ENCODE results near the gene GFM1. TPM values are rescaled to one million over a fixed set of nuclear protein-coding genes. Genes with fewer than 3 reads are reported as not detected.
"Not testable (repeated sequence)": the region's sequence is repeated elsewhere in the genome, so short reads cannot be mapped to it uniquely, and the experiment has no call there.

Gene GFM1
- total RNA-seq, 1 donor from 2014 or later, result 37.2 TPM

DNA sequence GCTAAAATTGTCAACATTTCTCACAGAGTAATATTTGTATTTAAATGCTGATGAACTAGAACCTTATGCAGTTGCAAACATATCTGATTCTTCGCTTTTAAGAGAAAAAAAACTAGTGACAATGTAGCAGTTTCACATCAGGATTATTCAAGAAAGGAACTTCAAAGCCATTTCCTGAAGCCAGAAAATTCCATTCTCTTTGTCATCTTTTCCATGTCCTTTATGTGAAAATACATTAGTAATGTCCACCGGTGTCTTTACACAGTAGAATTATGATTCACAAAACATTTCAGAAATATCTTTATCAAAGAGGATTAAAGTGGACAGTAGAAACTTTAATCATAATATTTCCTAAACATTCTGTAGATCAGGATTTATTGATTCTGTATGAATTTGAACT, 40.8 kb downstream of the GFM1 start:
- Mint-ChIP-seq H3K4me3 (no peak overlapping the region), H3K27ac (no peak overlapping the region), H3K27me3 (ENCODE audit: low read depth) (no peaks in the 10 kb centered on the region), H3K36me3 (peaks cover 5% of the 10 kb centered on the region), H3K9me3 (no peaks in the 10 kb centered on the region), H3K4me1 (no peaks in the 10 kb centered on the region)
- no peak for TF ChIP-seq CTCF (IDR thresholded peaks at IDR 0.05; ENCODE audit: unreplicated experiment)
- DNase-seq (ENCODE audit: low spot score in 2 of 2, unreplicated experiment in 2 of 2), result no peak

DNA sequence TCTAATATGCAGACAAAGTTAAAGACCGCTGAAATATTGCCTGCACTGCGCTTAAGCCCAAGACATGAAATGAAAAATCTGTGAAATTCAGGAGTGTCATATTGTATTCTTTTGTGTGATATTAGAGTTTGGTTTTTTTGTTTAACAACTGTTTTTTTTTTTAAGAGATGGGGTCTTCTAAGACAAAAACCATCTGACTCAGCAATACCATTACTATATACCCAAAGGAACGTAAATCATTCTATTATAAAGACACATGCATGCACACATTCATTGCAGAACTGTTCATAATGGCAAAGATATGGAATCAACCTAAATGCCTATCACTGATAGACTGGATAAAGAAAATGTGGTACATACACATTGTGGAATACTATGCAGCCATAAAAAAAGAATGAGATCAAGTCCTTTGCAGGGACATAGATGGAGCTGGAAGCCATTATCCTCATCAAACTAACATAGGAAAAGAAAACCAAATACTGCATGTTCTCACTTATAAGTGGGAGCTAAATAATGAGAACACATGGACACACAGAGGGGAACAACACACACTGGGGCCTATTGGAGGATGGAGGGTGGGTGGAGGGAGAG, 49.6 kb downstream of the GFM1 start:
- H3K9me3 Mint-ChIP-seq; H3K27me3 Mint-ChIP-seq (ENCODE audit: low read depth); H3K4me1 Mint-ChIP-seq; H3K4me3 Mint-ChIP-seq; H3K27ac Mint-ChIP-seq; DNase-seq (ENCODE audit: low spot score in 2 of 2, unreplicated experiment in 2 of 2): not testable (repeated sequence)
- peaks cover 42% of the 10 kb centered on the region for H3K36me3 Mint-ChIP-seq

DNA sequence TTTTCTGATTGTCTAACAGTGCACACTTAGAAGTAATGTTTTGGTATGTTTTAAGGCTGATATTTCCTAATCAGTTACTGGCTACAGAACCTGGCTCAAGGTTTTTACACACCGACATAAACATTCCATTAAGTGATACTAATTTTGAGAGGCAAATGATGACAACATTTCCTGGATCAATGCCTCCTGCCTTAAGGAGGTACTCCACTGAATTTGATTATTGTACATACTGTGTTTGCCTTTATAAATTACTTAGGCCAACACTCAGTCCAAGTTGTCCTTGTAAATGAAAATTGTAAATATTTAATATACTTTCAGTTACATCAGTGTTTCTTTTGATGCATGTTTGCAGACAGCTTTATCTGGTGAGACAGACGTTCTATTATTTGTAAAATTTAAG, 52.3 kb downstream of the GFM1 start:
- no peak for TF ChIP-seq CTCF (IDR thresholded peaks at IDR 0.05; ENCODE audit: unreplicated experiment)
- H3K27me3 Mint-ChIP-seq (ENCODE audit: low read depth), result no peaks in the 10 kb centered on the region
- H3K9me3 Mint-ChIP-seq, result peaks cover 5% of the 10 kb centered on the region
- DNase-seq (ENCODE audit: low spot score in 2 of 2, unreplicated experiment in 2 of 2), result no peak
- H3K36me3 Mint-ChIP-seq, result peaks cover 35% of the 10 kb centered on the region
- H3K4me1 Mint-ChIP-seq, result no peaks in the 10 kb centered on the region
- H3K27ac Mint-ChIP-seq, result no peak overlapping the region
- H3K4me3 Mint-ChIP-seq, result no peak overlapping the region

GRCh38 chr3:158700559-158700958, 56.2 kb downstream of the GFM1 start:
- DNase-seq (ENCODE audit: low spot score in 2 of 2, unreplicated experiment in 2 of 2), result no peak
- Mint-ChIP-seq H3K36me3 (peaks cover 37% of the 10 kb centered on the region), H3K27me3 (ENCODE audit: low read depth) (no peaks in the 10 kb centered on the region), H3K27ac (no peak overlapping the region), H3K4me3 (no peak overlapping the region), H3K4me1 (peaks cover 7% of the 10 kb centered on the region), H3K9me3 (no peaks in the 10 kb centered on the region)
- no peak for TF ChIP-seq CTCF (IDR thresholded peaks at IDR 0.05; ENCODE audit: unreplicated experiment)

GRCh38 chr3:158701420-158702065, 57.2 kb downstream of the GFM1 start:
- Mint-ChIP-seq H3K27ac (no peak overlapping the region), H3K9me3 (no peaks in the 10 kb centered on the region)

More at GRCh38 chr3:158701420-158702065, 57.2 kb downstream of the GFM1 start:
- H3K36me3 Mint-ChIP-seq, result peaks cover 39% of the 10 kb centered on the region
- H3K4me1 Mint-ChIP-seq, result peaks cover 7% of the 10 kb centered on the region
- no peak for TF ChIP-seq CTCF (IDR thresholded peaks at IDR 0.05; ENCODE audit: unreplicated experiment)
- no peaks in the 10 kb centered on the region for H3K27me3 Mint-ChIP-seq (ENCODE audit: low read depth)
- DNase-seq (ENCODE audit: low spot score in 2 of 2, unreplicated experiment in 2 of 2), result no peak
- H3K4me3 Mint-ChIP-seq, result no peak overlapping the region
